Mesodermal cell (in vitro differentiated cells): ENCODE measurements around the gene CORO2A.
"Not testable (repeated sequence)": the region's sequence is repeated elsewhere in the genome, so short reads cannot be mapped to it uniquely, and the experiment has no call there.

Experiments
- H3K27ac ChIP-seq: 2 replicates; pipeline ENCODE4 v1.7.0; 2013; ENCODE audit warnings: mild to moderate bottlenecking, low read depth, low read length, moderate library complexity; ENCODE audit not compliant: severe bottlenecking
- H3K36me3 ChIP-seq: 2 replicates; pipeline ENCODE4 v1.7.1; 2013; ENCODE audit warnings: mild to moderate bottlenecking, low read length, moderate library complexity; ENCODE audit not compliant: control insufficient read depth, insufficient read depth
- H3K4me1 ChIP-seq: one replicate; pipeline ENCODE4 v1.7.1; 2013; ENCODE audit warnings: mild to moderate bottlenecking, low read length; ENCODE audit not compliant: insufficient read depth, control insufficient read depth, poor library complexity, severe bottlenecking
- H3K4me3 ChIP-seq: 2 replicates; pipeline ENCODE4 v1.7.0; 2013; ENCODE audit warnings: low read length, control low read depth, mild to moderate bottlenecking; ENCODE audit not compliant: insufficient read depth, poor library complexity, severe bottlenecking; ENCODE audit errors: extremely low read depth
- H3K9me3 ChIP-seq: 2 replicates; pipeline ENCODE4 v1.7.1; 2013; ENCODE audit warnings: mild to moderate bottlenecking, low read length, moderate library complexity; ENCODE audit not compliant: control insufficient read depth
- WGBS, 2 experiments: methylation state at CpG; one replicate each; pipeline ENCODE4 v1.1.5; 2013; ENCODE audit warnings: missing lambda C conversion rate in 2 of 2; ENCODE audit not compliant: insufficient coverage in 2 of 2; 5-methylcytosine and 5-hydroxymethylcytosine counted together

The CORO2A gene

GRCh38 chr9:98129451-98129881 is 63.0 kb downstream of the CORO2A start:
- WGBS, 2 experiments: 85 to 88% methylated on average over 8 to 10 of the region's 10 CpGs
- Histone ChIP-seq H3K4me1 (peaks cover 6% of the 10 kb centered on the region), H3K4me3 (no peak overlapping the region), H3K36me3 (peaks cover 29% of the 10 kb centered on the region), H3K27ac (no peak overlapping the region), H3K9me3 (no peaks in the 10 kb centered on the region)

- Histone ChIP-seq H3K4me1 (peaks cover 6% of the 10 kb centered on the region), H3K4me3 (no peak overlapping the region), H3K36me3 (peaks cover 30% of the 10 kb centered on the region), H3K27ac (no peak overlapping the region), H3K9me3 (no peaks in the 10 kb centered on the region)
- 92% methylated on average over 14 to 16 of the region's 16 CpGs for WGBS, 2 experiments
Measured at GRCh38 chr9:98128316-98128715, 64.1 kb downstream of the CORO2A start.

GRCh38 chr9:98127226-98127625 is 65.2 kb downstream of the CORO2A start:
- peaks cover 34% of the 10 kb centered on the region for H3K36me3 ChIP-seq
- WGBS, 2 experiments: 95 to 96% methylated on average over 5 to 6 of the region's 8 CpGs
- H3K9me3 ChIP-seq: no peaks in the 10 kb centered on the region

GRCh38 chr9:98124637-98125426 is 67.6 kb downstream of the CORO2A start:
- peaks cover 6% of the 10 kb centered on the region for H3K4me1 ChIP-seq
- H3K36me3 ChIP-seq: peaks cover 34% of the 10 kb centered on the region
- H3K4me3 ChIP-seq: no peak overlapping the region
- no peak overlapping the region for H3K27ac ChIP-seq
- H3K9me3 ChIP-seq: no peaks in the 10 kb centered on the region
- WGBS, 2 experiments: 97% methylated on average over 12 to 13 of the region's 15 CpGs

More at GRCh38 chr9:98127226-98127625, 65.2 kb downstream of the CORO2A start:
- no peak overlapping the region for H3K27ac ChIP-seq
- no peak overlapping the region for H3K4me3 ChIP-seq
- H3K4me1 ChIP-seq: peaks cover 6% of the 10 kb centered on the region

GRCh38 chr9:98124091-98124490 is 68.3 kb downstream of the CORO2A start:
- peaks cover 34% of the 10 kb centered on the region for H3K36me3 ChIP-seq
- H3K27ac ChIP-seq, H3K4me1 ChIP-seq, H3K9me3 ChIP-seq, H3K4me3 ChIP-seq: not testable (repeated sequence)
- 95 to 97% methylated on average over 8 to 10 of the region's 13 CpGs for WGBS, 2 experiments

GRCh38 chr9:98121058-98121457 is 71.4 kb downstream of the CORO2A start:
- no peak overlapping the region for H3K27ac ChIP-seq
- peaks cover 15% of the 10 kb centered on the region for H3K36me3 ChIP-seq
- H3K9me3 ChIP-seq: no peaks in the 10 kb centered on the region
- WGBS, 2 experiments: 80 to 83% methylated on average over 1 of the region's 3 CpGs
- no peak overlapping the region for H3K4me3 ChIP-seq
- H3K4me1 ChIP-seq: no peaks in the 10 kb centered on the region

- no peaks in the 10 kb centered on the region for H3K9me3 ChIP-seq
- 82% methylated on average over 2 of the region's 3 CpGs; no CpG with 5 or more reads in 1 of the 2 experiments for WGBS, 2 experiments
- no peak overlapping the region for H3K4me3 ChIP-seq
- H3K4me1 ChIP-seq: no peaks in the 10 kb centered on the region
- no peak overlapping the region for H3K27ac ChIP-seq
- peaks cover 15% of the 10 kb centered on the region for H3K36me3 ChIP-seq
Measured at GRCh38 chr9:98120476-98120875, 72.0 kb downstream of the CORO2A start.

- Histone ChIP-seq H3K9me3 (no peaks in the 10 kb centered on the region), H3K27ac (no peak within 1 kb of the TSS), H3K4me1 (no peaks in the 10 kb centered on the region), H3K36me3 (peaks cover 3% of the 10 kb centered on the region), H3K4me3 (peak within 1 kb of the TSS; percentile 45)
- WGBS, 2 experiments: 6 to 8% methylated on average over 50 to 60 of the region's 71 CpGs
Measured at GRCh38 chr9:98118640-98119601, 73.5 kb downstream of the CORO2A start, which contains the start of gene TRIM14. TRIM14 (minus strand) TSS chr9:98119222; CDS start chr9:98119188, 34 bp downstream.

- H3K36me3 ChIP-seq: peaks cover 3% of the 10 kb centered on the region
- H3K4me3 ChIP-seq: no peak overlapping the region
- no peaks in the 10 kb centered on the region for H3K9me3 ChIP-seq
- H3K27ac ChIP-seq: no peak overlapping the region
- WGBS, 2 experiments: 61 to 65% methylated on average over 5 of the region's 5 CpGs
- H3K4me1 ChIP-seq: no peaks in the 10 kb centered on the region
Measured at GRCh38 chr9:98117984-98118639, 74.3 kb downstream of the CORO2A start.

- not testable (repeated sequence) for H3K4me3 ChIP-seq, H3K27ac ChIP-seq, H3K9me3 ChIP-seq, H3K4me1 ChIP-seq, H3K36me3 ChIP-seq
- 89 to 94% methylated on average over 5 of the region's 6 CpGs for WGBS, 2 experiments
Measured at GRCh38 chr9:98117097-98117496, 75.3 kb downstream of the CORO2A start.
